B cell (primary cell): ENCODE data around the gene NLGN4X. TPM values are rescaled to one million over a fixed set of nuclear protein-coding genes. Genes with fewer than 3 reads are reported as not detected.

Experiments
- ATAC-seq: fragments of 200-7000 bp; cut with Tn5 transposase; one replicate; pipeline ENCODE4 v1.10.0; 2021; ENCODE audit warnings: low read depth, mild to moderate bottlenecking, moderate number of reproducible peaks, moderate library complexity
- CTCF ChIA-PET: fragments of 350-600 bp; sonication (Branson Sonifier 250); formaldehyde crosslinking; loops from one replicate; lab custom pipeline; 2021; ENCODE audit warnings: antibody characterized with exemption, inconsistent platforms; lab: Charles Lee
- POLR2A ChIA-PET: fragments of 350-600 bp; sonication (Branson Sonifier 250); formaldehyde crosslinking; loops from one replicate; lab custom pipeline; 2021; ENCODE audit warnings: antibody characterized with exemption; lab: Charles Lee
- DNase-seq: peaks from one replicate; pipeline ENCODE4 v3.0.0; 2013
- H2AFZ ChIP-seq: 2 replicates; pipeline ENCODE4 v1.6.1; 2012; ENCODE audit warnings: mild to moderate bottlenecking, low read depth, low read length; ENCODE audit not compliant: insufficient read depth, poor library complexity, severe bottlenecking
- H3K27ac ChIP-seq, 2 donors: 1 replicate in 1 of 2; 2 replicates in 1 of 2; pipeline ENCODE4 v1.5.1; 2012 to 2013; ENCODE audit warnings: low read length in 2 of 2, mild to moderate bottlenecking in 2 of 2, moderate library complexity in 1 of 2
- H3K27me3 ChIP-seq, 4 experiments: fragments of 200-600 bp in 1 of 4; sonication (generic) in 1 of 4; replicated peaks in 1 of 4; 1 replicate in 2 of 4; 2 replicates in 2 of 4; pipeline versions ENCODE4 v1.6.1 to v1.7.0; 2013 to 2016; ENCODE audit warnings: low read length in 3 of 4, mild to moderate bottlenecking in 2 of 4, mixed read lengths in 1 of 4, moderate library complexity in 1 of 4; ENCODE audit not compliant: insufficient read depth in 4 of 4, control insufficient read depth in 3 of 4; ENCODE audit errors: control extremely low read depth in 1 of 4
- H3K36me3 ChIP-seq, 2 experiments: replicated peaks in 1 of 2; 1 replicate in 1 of 2; 2 replicates in 1 of 2; pipeline versions ENCODE4 v1.6.1 to v1.7.1; 2013; ENCODE audit warnings: low read length in 1 of 2; ENCODE audit not compliant: insufficient read depth in 2 of 2, control insufficient read depth in 1 of 2; ENCODE audit errors: control extremely low read depth in 1 of 2, extremely low read depth in 1 of 2
- H3K4me1 ChIP-seq, 2 donors: fragments of 200-600 bp in 1 of 2; sonication (generic) in 1 of 2; 1 replicate in 1 of 2; 2 replicates in 1 of 2; pipeline versions ENCODE4 v1.5.1 to v1.6.1; 2013 to 2017; ENCODE audit warnings: low read length in 2 of 2; ENCODE audit not compliant: control insufficient read depth in 2 of 2, insufficient read depth in 2 of 2
- H3K4me2 ChIP-seq: replicated peaks from 2 replicates; pipeline ENCODE3; 2012; ENCODE audit warnings: mild to moderate bottlenecking, low read depth, low read length; ENCODE audit not compliant: poor library complexity, severe bottlenecking
- H3K4me3 ChIP-seq, 5 experiments: fragments of 200-600 bp in 1 of 5; sonication (generic) in 1 of 5; 1 replicate in 3 of 5; 2 replicates in 2 of 5; pipeline versions ENCODE4 v1.5.1 to v1.7.0; 2011 to 2016; ENCODE audit warnings: low read length in 4 of 5, mild to moderate bottlenecking in 4 of 5, low read depth in 2 of 5, control low read depth in 1 of 5, moderate library complexity in 1 of 5; ENCODE audit not compliant: insufficient read depth in 1 of 5; ENCODE audit errors: control extremely low read depth in 1 of 5, extremely low read depth in 1 of 5
- H3K79me2 ChIP-seq: fragments of 200-600 bp; sonication (generic); one replicate; pipeline ENCODE4 v1.6.0; 2016; ENCODE audit warnings: low read length; ENCODE audit not compliant: control insufficient read depth, insufficient read depth
- H3K9ac ChIP-seq: fragments of 200-600 bp; sonication (generic); 2 replicates; pipeline ENCODE4 v1.6.1; 2017; ENCODE audit warnings: mild to moderate bottlenecking, low read length, moderate library complexity
- H3K9me3 ChIP-seq, 3 donors: one replicate each; pipeline versions ENCODE4 v1.6.1 to v1.7.1; 2013; ENCODE audit warnings: low read length in 2 of 3; ENCODE audit not compliant: control insufficient read depth in 2 of 3, insufficient read depth in 1 of 3; ENCODE audit errors: control extremely low read depth in 1 of 3
- H4K20me1 ChIP-seq: 2 replicates; pipeline ENCODE4 v1.6.0; 2012; ENCODE audit warnings: mild to moderate bottlenecking, low read length; ENCODE audit not compliant: insufficient read depth, control insufficient read depth, poor library complexity, severe bottlenecking
- H3K27ac Mint-ChIP-seq: one replicate; pipeline ENCODE4 v1.8.0; 2021; ENCODE audit warnings: mixed read lengths
- H3K27me3 Mint-ChIP-seq: one replicate; pipeline ENCODE4 v1.8.0; 2021; ENCODE audit warnings: mixed read lengths
- H3K4me1 Mint-ChIP-seq: one replicate; pipeline ENCODE4 v1.8.0; 2021; ENCODE audit warnings: mixed read lengths
- H3K4me3 Mint-ChIP-seq: one replicate; pipeline ENCODE4 v1.8.0; 2021; ENCODE audit warnings: mixed read lengths
- H3K9me3 Mint-ChIP-seq: one replicate; pipeline ENCODE4 v1.8.0; 2022; ENCODE audit warnings: mixed read lengths; ENCODE audit not compliant: insufficient read depth
- CTCF ChIP-seq: fragments of 200-600 bp; IDR thresholded peaks from one replicate; pipeline ENCODE4 v1.8.0; 2022; ENCODE audit warnings: antibody characterized with exemption, mild to moderate bottlenecking
- EZH2 ChIP-seq: IDR thresholded peaks from 2 replicates; pipeline ENCODE4 v1.6.1; 2012; ENCODE audit warnings: borderline replicate concordance, low read depth, mild to moderate bottlenecking, moderate library complexity, low read length; ENCODE audit not compliant: insufficient read depth, poor library complexity, severe bottlenecking
- WGBS: methylation state at CpG from one replicate; pipeline ENCODE4 v1.1.5; 2013; ENCODE audit warnings: missing lambda C conversion rate; ENCODE audit not compliant: insufficient coverage; 5-methylcytosine and 5-hydroxymethylcytosine counted together
- intact Hi-C: fragments of 100-400 bp; cut with micrococcal nuclease; formaldehyde crosslinking; loops from one replicate; pipeline ENCODE4 v1.10.0; 2022
- polyA plus RNA-seq: library from polyadenylated mRNA; depleted of rRNA; stranded (reverse); fragments of >200 nt; gene quantifications from 2 replicates; pipeline ENCODE4 v1.2.3, GENCODE V29; 2012
- total RNA-seq, 2 donors: library from RNA; stranded (reverse); fragments of 120-200 nt in 1 of 2; gene quantifications; 1 replicate in 1 of 2; 2 replicates in 1 of 2; pipeline versions ENCODE4 v1.2.3 to v1.2.4, GENCODE V29; 2013 to 2022

The NLGN4X gene
- total and polyA plus RNA-seq, 2 donors (not counting 1 experiment from before 2014, with no cell fraction given): 0.09 to 0.34 TPM

DNA sequence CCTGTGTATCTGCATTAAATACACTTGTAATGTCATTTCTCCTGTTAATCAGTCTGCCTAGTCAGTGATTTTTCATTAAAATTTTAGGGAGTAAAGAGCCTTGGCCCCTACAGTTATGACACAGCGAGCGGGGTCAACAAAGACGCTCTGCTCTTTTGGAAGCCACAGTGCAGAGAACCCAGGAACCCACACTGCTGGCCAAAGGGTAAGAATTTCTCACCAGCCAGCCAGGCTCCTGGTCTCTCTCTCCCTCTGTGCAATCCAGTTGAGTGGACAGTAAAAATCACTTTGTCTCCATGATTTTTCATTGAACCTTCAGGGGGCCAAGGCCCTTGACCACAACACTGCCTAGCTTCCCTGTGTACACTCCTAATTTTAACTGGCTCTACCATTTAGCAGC lies 52.8 kb downstream of the NLGN4X start:
- Histone ChIP-seq H3K27ac (no peak overlapping the region), H2AFZ (no peak overlapping the region), H3K79me2 (no peaks in the 10 kb centered on the region), H3K4me3 (no peak overlapping the region), H3K36me3 (no peaks in the 10 kb centered on the region), H3K4me1 (no peaks in the 10 kb centered on the region), H3K27me3 (no peaks in the 10 kb centered on the region), H3K9me3 (no peaks in the 10 kb centered on the region), H3K9ac (no peak overlapping the region), H4K20me1 (no peaks in the 10 kb centered on the region), H3K4me2 (no peak overlapping the region)
- Mint-ChIP-seq H3K4me1 (no peaks in the 10 kb centered on the region), H3K27ac (no peak overlapping the region), H3K27me3 (no peaks in the 10 kb centered on the region), H3K9me3 (no peaks in the 10 kb centered on the region), H3K4me3 (no peak overlapping the region)
- no peak for TF ChIP-seq EZH2
- ChIA-PET POLR2A (no interaction called here), CTCF (no interaction called here)
- no peak for ATAC-seq
- no CpG with 5 or more reads among the region's 3 CpGs for WGBS
- intact Hi-C loops: no loop called here
- no peak for DNase-seq

DNA sequence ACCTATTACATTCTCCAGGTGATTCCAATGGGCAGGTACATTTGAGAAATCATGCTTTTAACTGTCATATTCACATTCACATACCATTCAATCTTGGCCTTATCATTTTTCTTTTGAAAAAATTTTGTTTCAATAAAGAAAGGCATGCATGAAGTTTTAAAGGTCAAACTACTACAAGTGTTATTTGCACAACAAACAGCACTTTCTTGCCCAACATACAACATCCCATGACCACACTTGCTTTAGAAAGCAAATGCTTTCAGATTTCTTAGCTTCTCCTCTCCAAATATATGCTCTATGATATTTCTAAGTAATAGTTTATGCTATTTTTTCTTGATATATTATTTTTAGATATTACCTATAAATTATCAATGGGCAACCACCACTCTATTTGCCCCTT lies 58.2 kb downstream of the NLGN4X start:
- no peak overlapping the region for H3K27ac Mint-ChIP-seq
- H3K4me3 ChIP-seq: no peak overlapping the region
- H4K20me1 ChIP-seq: no peaks in the 10 kb centered on the region
- no peak overlapping the region for H2AFZ ChIP-seq
- H3K9me3 ChIP-seq: no peaks in the 10 kb centered on the region
- H3K36me3 ChIP-seq: no peaks in the 10 kb centered on the region
- H3K27me3 ChIP-seq: no peaks in the 10 kb centered on the region
- POLR2A ChIA-PET: no interaction called here
- no peaks in the 10 kb centered on the region for H3K4me1 ChIP-seq
- H3K9ac ChIP-seq: no peak overlapping the region
- no peaks in the 10 kb centered on the region for H3K79me2 ChIP-seq
- no peak overlapping the region for H3K4me3 Mint-ChIP-seq
- ATAC-seq (no peak), DNase-seq (no peak)
- H3K27ac ChIP-seq: no peak overlapping the region
- H3K9me3 Mint-ChIP-seq: no peaks in the 10 kb centered on the region
- H3K27me3 Mint-ChIP-seq: no peaks in the 10 kb centered on the region
- intact Hi-C loops: no loop called here
- TF ChIP-seq EZH2: no peak
- TF ChIP-seq CTCF: no peak
- no peaks in the 10 kb centered on the region for H3K4me1 Mint-ChIP-seq
- CTCF ChIA-PET: no interaction called here
- no peak overlapping the region for H3K4me2 ChIP-seq
